Stomach smooth muscle (tissue), 2 donors: Measurements from ENCODE around the gene CRACR2A.

Source experiments
- H3K27ac ChIP-seq: one replicate; pipeline ENCODE4 v1.7.0; 2013; ENCODE audit warnings: mild to moderate bottlenecking, low read length, inconsistent platforms
- H3K27me3 ChIP-seq, 2 donors: one replicate each; pipeline ENCODE4 v1.7.0; 2013; ENCODE audit warnings: low read length in 2 of 2; ENCODE audit not compliant: insufficient read depth in 2 of 2, control insufficient read depth in 1 of 2
- H3K36me3 ChIP-seq, 2 donors: one replicate each; pipeline ENCODE4 v1.7.0; 2013; ENCODE audit warnings: low read length in 2 of 2; ENCODE audit not compliant: control insufficient read depth in 2 of 2, insufficient read depth in 2 of 2
- H3K4me1 ChIP-seq: one replicate; pipeline ENCODE4 v1.7.0; 2013; ENCODE audit warnings: low read length; ENCODE audit not compliant: control insufficient read depth, insufficient read depth
- H3K4me3 ChIP-seq, 2 donors: one replicate each; pipeline ENCODE4 v1.7.0; 2013; ENCODE audit warnings: low read length in 2 of 2
- H3K9ac ChIP-seq, 2 donors: one replicate each; pipeline ENCODE4 v1.7.0; 2013; ENCODE audit warnings: low read length in 2 of 2, mild to moderate bottlenecking in 1 of 2
- H3K9me3 ChIP-seq, 2 donors: one replicate each; pipeline ENCODE4 v1.7.0; 2013; ENCODE audit warnings: low read length in 2 of 2; ENCODE audit not compliant: control insufficient read depth in 2 of 2
- donor health status: healthy.
- donor health status: Pancreatic carcinoma.

CRACR2A gene

DNA sequence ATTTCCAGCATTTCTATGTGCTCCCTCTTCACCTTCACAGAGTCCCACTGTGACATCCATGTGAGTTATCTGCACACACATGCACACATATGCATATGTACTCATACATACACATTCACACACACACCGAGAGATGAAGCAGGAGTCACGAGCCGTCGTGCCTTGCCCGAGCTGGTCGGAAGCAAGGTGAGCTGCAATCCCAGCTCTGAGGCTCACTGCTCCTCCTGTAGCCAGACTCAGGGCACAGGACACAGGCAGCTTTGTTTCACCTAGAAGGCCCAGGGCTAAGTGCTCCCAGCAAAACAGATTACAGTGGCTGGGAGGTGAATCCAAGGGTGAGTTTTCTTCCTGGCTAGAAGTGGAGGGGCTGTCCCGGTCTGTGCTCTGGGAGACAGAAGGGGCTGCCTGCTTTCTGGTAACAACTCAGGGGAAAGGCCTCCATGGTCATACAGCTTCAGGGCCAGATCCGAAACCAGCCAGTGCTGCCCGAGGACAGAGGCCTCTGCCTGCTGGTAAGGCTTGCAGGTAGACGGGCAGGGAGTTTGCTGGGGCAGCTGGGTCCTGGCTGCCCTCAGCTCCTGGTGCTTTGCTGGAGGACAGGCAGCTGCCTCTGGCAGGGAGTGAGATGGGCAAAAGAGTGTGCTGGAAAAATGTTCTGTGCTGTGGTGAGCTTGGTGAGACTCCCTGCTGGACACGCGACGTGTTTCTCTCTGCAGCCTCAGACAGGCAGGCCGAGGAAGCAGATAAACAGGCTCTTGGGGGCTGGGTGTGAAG lies 123.7 kb downstream of the CRACR2A start:
- Histone ChIP-seq H3K9me3 (no peaks in the 10 kb centered on the region), H3K9ac (no peak overlapping the region), H3K4me1 (no peaks in the 10 kb centered on the region), H3K4me3 (no peak overlapping the region), H3K27me3 (no peaks in the 10 kb centered on the region), H3K36me3 (peaks cover 0 to 4% of the 10 kb centered on the region in 2 donors), H3K27ac (no peak overlapping the region)

DNA sequence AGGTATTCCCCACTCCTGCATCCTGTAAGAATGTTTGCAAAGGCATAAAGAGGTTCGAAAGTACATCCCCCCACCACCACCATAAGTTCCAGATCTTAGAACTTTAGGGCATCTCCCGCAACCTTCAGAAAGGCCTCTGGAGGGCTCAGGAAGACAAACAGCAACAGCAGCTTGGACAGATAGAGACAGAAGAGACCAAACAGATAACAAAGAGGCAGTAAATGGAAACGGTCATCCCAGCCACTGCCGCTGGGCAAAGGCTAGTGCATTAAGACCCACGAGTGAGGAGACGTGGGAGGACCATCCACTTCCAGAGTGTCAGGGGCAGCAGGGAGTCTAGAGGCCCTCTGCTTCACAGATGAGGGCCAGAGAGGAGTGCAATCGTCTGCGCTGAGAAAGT lies 124.3 kb downstream of the CRACR2A start:
- Histone ChIP-seq H3K9ac (no peak overlapping the region), H3K4me3 (no peak overlapping the region), H3K27me3 (no peaks in the 10 kb centered on the region), H3K9me3 (no peaks in the 10 kb centered on the region), H3K27ac (no peak overlapping the region), H3K4me1 (no peaks in the 10 kb centered on the region), H3K36me3 (peaks cover 0 to 4% of the 10 kb centered on the region in 2 donors)

DNA sequence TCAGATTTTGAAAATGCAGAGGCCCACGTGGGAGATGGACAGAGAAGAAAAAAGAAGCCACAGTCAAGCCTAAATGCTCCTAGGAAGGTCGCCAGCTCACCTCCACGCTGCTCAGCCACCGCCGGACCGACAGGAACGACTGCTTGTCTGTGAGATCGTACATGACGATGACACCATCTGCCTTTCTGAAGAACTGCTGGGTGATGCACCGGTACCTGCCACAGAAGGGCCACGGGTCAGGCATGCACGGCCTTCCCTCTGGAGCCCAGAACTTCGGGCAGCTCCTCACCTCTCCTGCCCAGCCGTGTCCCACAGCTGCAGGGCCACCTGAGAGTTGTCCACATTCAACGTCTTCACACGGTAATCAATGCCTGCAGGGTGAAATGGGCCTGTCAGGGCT lies 125.6 kb downstream of the CRACR2A start:
- no peak overlapping the region for H3K9ac ChIP-seq
- H3K4me3 ChIP-seq: no peak overlapping the region
- no peaks in the 10 kb centered on the region for H3K9me3 ChIP-seq
- no peaks in the 10 kb centered on the region for H3K27me3 ChIP-seq
- no peak overlapping the region for H3K27ac ChIP-seq
- H3K4me1 ChIP-seq: peaks cover 7% of the 10 kb centered on the region
- peaks cover 0 to 4% of the 10 kb centered on the region in 2 donors for H3K36me3 ChIP-seq

DNA sequence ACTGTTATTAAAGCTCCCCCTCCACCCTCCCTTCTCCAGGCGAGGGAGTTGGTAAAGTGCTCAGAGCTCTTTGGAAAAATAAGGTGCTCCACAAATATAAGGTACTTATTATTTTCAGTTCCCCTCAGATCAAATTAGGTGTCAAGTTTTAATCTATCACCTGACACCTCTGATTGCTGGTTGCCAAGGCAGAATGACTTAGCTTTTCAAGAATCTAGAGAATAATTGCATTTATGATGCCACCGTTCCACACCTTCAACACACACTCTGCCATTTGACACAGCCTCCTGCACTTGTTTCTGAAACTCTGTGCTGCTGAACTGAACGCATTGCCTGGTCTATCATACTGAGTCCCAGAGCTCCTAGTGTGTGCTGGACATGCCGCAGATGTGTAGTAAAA lies 128.6 kb downstream of the CRACR2A start:
- Histone ChIP-seq H3K9ac (no peak overlapping the region), H3K27me3 (no peaks in the 10 kb centered on the region), H3K4me3 (no peak overlapping the region), H3K36me3 (peaks cover 0 to 4% of the 10 kb centered on the region in 2 donors), H3K4me1 (peaks cover 12% of the 10 kb centered on the region), H3K9me3 (no peaks in the 10 kb centered on the region), H3K27ac (no peak overlapping the region)

DNA sequence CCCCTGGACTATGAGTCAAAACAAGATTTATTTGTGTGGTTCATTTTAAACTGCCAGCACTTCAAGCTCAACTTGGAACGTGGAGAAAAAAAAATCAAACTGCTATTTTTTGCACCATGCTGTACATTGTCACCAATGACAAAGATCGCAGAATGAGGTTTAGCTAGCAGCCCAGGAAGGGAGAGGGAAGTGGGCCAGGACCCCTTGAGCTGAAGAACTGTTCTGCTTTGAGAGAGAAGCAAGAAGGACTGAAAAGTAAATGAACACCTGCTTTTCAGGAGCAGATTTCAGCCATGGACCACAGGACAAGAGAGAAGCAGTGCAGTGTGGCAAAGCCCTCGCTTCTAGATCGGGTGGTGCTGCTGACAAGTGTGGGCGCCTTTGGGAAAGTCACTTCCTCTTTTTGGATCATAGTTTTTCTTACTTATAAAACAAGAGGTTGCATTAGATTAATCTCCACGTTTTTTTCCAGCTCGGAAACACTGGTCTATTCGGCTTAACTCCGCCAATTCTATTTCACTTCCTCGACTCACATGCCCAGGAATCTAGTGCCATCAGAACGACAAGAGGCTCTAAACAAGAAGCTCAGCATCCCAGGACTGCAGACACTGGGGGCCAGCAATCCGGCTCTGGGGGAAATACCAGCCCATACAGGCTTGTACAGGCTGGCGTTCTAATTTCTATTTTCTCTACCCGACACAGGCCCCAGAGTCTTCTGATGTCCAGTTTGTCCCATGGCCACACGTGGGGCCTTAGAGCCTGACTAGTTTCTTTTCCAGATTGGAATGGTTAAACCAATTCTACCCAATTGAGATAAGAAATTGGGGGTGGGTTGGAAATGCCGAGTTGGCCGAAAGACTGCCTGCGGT lies 129.9 kb downstream of the CRACR2A start:
- no peak overlapping the region for H3K27ac ChIP-seq
- no peak overlapping the region for H3K4me3 ChIP-seq
- H3K4me1 ChIP-seq: peaks cover 12% of the 10 kb centered on the region
- H3K9me3 ChIP-seq: no peaks in the 10 kb centered on the region
- no peak overlapping the region for H3K9ac ChIP-seq
- peaks cover 0 to 2% of the 10 kb centered on the region in 2 donors for H3K36me3 ChIP-seq
- no peaks in the 10 kb centered on the region for H3K27me3 ChIP-seq

GRCh38 chr12:3622021-3622821 lies 130.7 kb downstream of the CRACR2A start:
- Histone ChIP-seq H3K9me3 (no peaks in the 10 kb centered on the region), H3K4me1 (peaks cover 12% of the 10 kb centered on the region), H3K27ac (no peak overlapping the region), H3K36me3 (peaks cover 0 to 2% of the 10 kb centered on the region in 2 donors), H3K9ac (no peak overlapping the region), H3K27me3 (no peaks in the 10 kb centered on the region), H3K4me3 (no peak overlapping the region)

- Histone ChIP-seq H3K4me3 (no peak overlapping the region), H3K27me3 (no peaks in the 10 kb centered on the region), H3K36me3 (peaks cover 0 to 2% of the 10 kb centered on the region in 2 donors), H3K4me1 (peaks cover 12% of the 10 kb centered on the region), H3K27ac (no peak overlapping the region), H3K9ac (no peak overlapping the region), H3K9me3 (no peaks in the 10 kb centered on the region)
These were observed 132.1 kb downstream of the CRACR2A start for GRCh38 chr12:3620856-3621255.

DNA sequence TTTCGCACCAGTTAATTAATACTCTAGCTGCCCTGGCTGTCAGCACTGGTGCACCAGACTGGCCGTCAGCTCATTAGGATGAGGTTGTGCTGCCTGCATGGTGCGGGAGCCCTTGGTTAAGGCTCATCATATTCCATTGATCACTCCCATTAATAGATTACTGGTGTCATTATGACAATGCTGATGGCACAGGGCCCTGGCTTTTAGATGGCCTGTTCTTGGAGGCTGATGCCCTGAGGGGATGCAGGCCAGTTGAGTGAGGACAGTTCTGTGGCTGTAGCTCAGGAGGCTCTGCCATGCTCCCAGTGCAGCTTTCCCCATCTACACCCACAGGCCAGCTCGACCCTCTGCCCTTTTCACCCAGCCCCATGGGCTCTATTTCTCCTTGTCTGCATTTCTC lies 135.3 kb downstream of the CRACR2A start:
- H3K36me3 ChIP-seq: no peaks in the 10 kb centered on the region
- no peak overlapping the region for H3K4me3 ChIP-seq
- no peak overlapping the region for H3K9ac ChIP-seq
- H3K4me1 ChIP-seq: peaks cover 8% of the 10 kb centered on the region
- no peaks in the 10 kb centered on the region for H3K27me3 ChIP-seq
- H3K27ac ChIP-seq: no peak overlapping the region
- no peaks in the 10 kb centered on the region for H3K9me3 ChIP-seq

DNA sequence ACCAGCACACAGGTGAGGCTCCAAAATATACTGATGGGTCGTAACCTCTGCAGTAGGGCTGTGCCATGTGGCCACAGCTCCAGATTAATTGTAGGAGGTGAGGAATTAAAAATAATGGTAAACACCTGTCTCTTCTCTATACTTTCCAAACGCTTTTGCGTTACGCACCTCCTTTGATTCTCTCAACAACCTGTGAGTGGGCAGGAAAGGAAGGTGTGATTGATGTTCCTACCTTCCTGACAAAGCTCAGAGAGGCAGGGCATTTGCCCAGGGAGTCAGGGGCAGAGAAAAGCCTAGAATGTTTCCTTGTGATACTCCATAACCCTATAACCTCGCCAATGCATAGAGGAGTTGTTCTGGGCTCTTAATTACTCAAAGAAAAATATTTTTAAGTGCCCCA lies 137.0 kb downstream of the CRACR2A start:
- H3K9ac ChIP-seq: no peak overlapping the region
- no peak overlapping the region for H3K27ac ChIP-seq
- H3K9me3 ChIP-seq: no peaks in the 10 kb centered on the region
- H3K4me3 ChIP-seq: no peak overlapping the region
- no peaks in the 10 kb centered on the region for H3K36me3 ChIP-seq
- peaks cover 12% of the 10 kb centered on the region for H3K4me1 ChIP-seq
- no peaks in the 10 kb centered on the region for H3K27me3 ChIP-seq

DNA sequence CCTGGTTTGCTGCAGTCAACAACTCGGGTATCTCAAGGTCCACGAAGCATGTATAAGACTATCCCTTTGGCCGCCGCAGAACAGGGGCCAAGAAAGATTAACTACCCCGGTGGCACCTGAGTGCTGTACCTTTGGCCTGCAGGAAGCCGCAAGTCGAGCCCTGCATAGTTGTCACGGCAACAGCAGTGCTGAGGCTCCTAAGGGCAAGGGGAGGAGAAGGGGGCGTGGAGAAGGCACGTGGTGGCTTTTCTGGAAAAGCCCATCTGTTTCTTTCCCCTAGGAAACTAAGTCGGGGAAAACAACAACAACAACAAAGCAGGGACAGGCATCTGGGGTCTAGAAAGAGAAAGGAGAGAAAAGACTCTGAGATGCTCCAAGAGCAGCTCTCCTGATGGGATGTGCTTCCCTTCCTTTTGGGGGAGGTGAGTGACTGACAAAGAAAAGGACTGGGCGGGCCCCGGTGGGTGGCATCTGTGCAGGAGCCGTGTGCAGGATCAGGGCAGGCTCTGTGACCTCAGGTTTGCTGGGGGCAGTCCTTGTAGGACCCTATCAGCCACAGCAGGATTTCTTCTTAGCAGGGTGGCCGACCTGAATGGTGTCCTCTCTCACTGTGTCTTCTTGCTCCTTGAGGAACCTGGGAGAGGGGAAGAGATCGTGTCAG lies 138.0 kb downstream of the CRACR2A start:
- no peak overlapping the region for H3K9ac ChIP-seq
- no peaks in the 10 kb centered on the region for H3K27me3 ChIP-seq
- no peaks in the 10 kb centered on the region for H3K36me3 ChIP-seq
- peaks cover 12% of the 10 kb centered on the region for H3K4me1 ChIP-seq
- no peak overlapping the region for H3K4me3 ChIP-seq
- H3K27ac ChIP-seq: no peak overlapping the region
- H3K9me3 ChIP-seq: no peaks in the 10 kb centered on the region
